ENCODE measurements around the gene BIN2. TPM values are rescaled to one million over a fixed set of nuclear protein-coding genes. Genes with fewer than 3 reads are reported as not detected.

The BIN2 gene
- total and polyA plus RNA-seq, 2 of the 13 experiments (the other 11 are each of a cell fraction or from before 2014, with no cell fraction given), result not detected

- Histone ChIP-seq H3K4me1 (ENCODE audit: insufficient read depth, low read length) (peaks cover 40% of the 10 kb centered on the region), H4K20me1 (ENCODE audit: insufficient read depth, low read length) (no peaks in the 10 kb centered on the region), H3K9me3 (ENCODE audit: low read length) (no peaks in the 10 kb centered on the region), H3K36me3 (replicated peaks in 1 of 2; ENCODE audit: control insufficient read depth in 1 of 2, insufficient read depth in 2 of 2, low read length in 2 of 2) (no peaks in the 10 kb centered on the region), H3K9ac (ENCODE audit: insufficient read depth, low read depth, low read length) (no peak overlapping the region), H3K4me3 (replicated peaks in 1 of 3; ENCODE audit: insufficient read depth in 1 of 3, low read depth in 2 of 3, low read length in 3 of 3) (no peak overlapping the region), H3K79me2 (ENCODE audit: insufficient read depth, low read length) (no peaks in the 10 kb centered on the region), H3K4me2 (ENCODE audit: low read depth, low read length) (no peak overlapping the region), H2AFZ (ENCODE audit: low read length) (no peak overlapping the region), H3K27me3 (ENCODE audit: control insufficient read depth in 1 of 2, insufficient read depth in 2 of 2, low read length in 2 of 2) (no peaks in the 10 kb centered on the region), H3K27ac (ENCODE audit: extremely low read length, insufficient read depth, low read length) (no peak overlapping the region)
- TF ChIP-seq ZXDC (CRISPR knock-in tag; IDR thresholded peaks at IDR 0.05), result no peak
- no peak for TF ChIP-seq PBX2 (CRISPR knock-in tag; IDR thresholded peaks at IDR 0.05)
- no peak for TF ChIP-seq RARG (CRISPR knock-in tag; IDR thresholded peaks at IDR 0.05; ENCODE audit: low read depth)
- TF ChIP-seq ZNF496 (CRISPR knock-in tag; IDR thresholded peaks at IDR 0.05; ENCODE audit: insufficient replicate concordance), result no peak
- TF ChIP-seq POLR2AphosphoS5 (IDR thresholded peaks at IDR 0.05; ENCODE audit: low read depth, low read length), result no peak
- no peak for TF ChIP-seq ZNF570 (CRISPR knock-in tag; IDR thresholded peaks at IDR 0.05; ENCODE audit: borderline replicate concordance)
- TF ChIP-seq GRHL1 (CRISPR knock-in tag; conservative IDR thresholded peaks at IDR 0.05), result no peak
- no peak for TF ChIP-seq ZNF431 (CRISPR knock-in tag; IDR thresholded peaks at IDR 0.05; ENCODE audit: borderline replicate concordance, low read depth)
- TF ChIP-seq PREB (CRISPR knock-in tag; IDR thresholded peaks at IDR 0.05), result no peak
- TF ChIP-seq ZNF205 (CRISPR knock-in tag; IDR thresholded peaks at IDR 0.05), result no peak
- intact Hi-C loops (cut with micrococcal nuclease; ENCODE audit: unreplicated experiment) (no loop called here), in situ Hi-C loops (cut with HindIII; ENCODE audit: extremely low pct_ligation_motif_present, low pct_unique_long_range_greater_than_20kb) (no loop called here)
- ATAC-seq (no peak), FAIRE-seq (no peak), DNase-seq (ENCODE audit: low spot score) (no peak)
- WGBS (ENCODE audit: low lambda C conversion rate), result 91% methylated on average over 8 of the region's 8 CpGs
- ChIA-PET CTCF (ENCODE audit: low intra/inter-chr PET ratio, low total read pairs) (no interaction called here), POLR2A (no interaction called here)
- BruUV-seq (replicated peaks), result no TSS peak
Observed at GRCh38 chr12:51358496-51358895, 34.5 kb upstream of the BIN2 start.

Data from HepG2 (cell line).